ENCODE measurements around the gene PLEKHM1.
"Not testable (repeated sequence)": the region's sequence is repeated elsewhere in the genome, so short reads cannot be mapped to it uniquely, and the experiment has no call there.

Gene PLEKHM1

GRCh38 chr17:45490615-45491433, at the start of gene PLEKHM1:
TSS of gene PLEKHM1 (minus strand) at chr17:45490721. CDS start at chr17:45482484, 8,237 bp downstream.
- peak; percentile 71 to 75 for DNase-seq (ENCODE audit: low read depth in 2 of 2)

DNA sequence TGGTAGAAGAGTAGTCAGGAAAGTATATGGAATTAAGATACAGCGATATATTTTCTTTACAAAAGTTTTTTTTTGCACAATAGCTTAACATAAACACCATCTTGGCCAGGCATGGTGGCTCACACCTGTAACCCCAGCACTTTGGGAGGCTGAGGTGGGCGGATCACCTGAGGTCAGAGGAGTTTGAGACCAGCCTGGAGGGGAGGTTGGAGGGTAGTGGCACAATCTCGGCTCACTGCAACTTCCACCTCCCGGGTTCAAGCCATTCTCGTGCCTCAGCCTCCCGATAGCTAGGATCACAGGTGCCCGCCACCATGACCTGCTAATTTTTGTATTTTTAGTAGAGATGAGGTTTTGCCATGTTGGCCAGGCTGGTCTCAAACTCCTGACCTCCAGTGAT, 47.6 kb upstream of the PLEKHM1 start:
- not testable (repeated sequence) for DNase-seq (ENCODE audit: low read depth in 2 of 2)

DNA sequence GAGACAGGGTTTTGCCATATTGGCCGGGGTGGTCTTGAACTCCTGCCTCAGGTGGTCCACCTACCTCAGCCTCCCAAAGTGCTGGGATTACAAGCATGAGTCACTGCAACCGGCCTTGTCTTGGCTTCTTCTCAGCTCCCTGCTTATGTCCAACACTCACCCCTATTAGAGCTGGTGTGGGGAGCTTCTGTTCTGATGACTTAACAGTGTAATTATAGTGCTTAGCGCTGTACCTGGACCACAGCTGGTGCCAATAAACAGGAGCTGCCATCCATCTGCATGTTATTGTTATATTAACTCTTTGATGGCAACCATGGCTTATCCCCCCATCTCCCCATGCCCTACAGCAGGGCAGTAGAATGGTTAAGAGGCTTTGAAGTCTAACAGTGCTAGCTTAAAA, 15.6 kb upstream of the PLEKHM1 start:
- DNase-seq (ENCODE audit: low read depth in 2 of 2), result not testable (repeated sequence)

GRCh38 chr17:45505183-45505582, 14.7 kb upstream of the PLEKHM1 start:
- not testable (repeated sequence) for DNase-seq (ENCODE audit: low read depth in 2 of 2)

DNA sequence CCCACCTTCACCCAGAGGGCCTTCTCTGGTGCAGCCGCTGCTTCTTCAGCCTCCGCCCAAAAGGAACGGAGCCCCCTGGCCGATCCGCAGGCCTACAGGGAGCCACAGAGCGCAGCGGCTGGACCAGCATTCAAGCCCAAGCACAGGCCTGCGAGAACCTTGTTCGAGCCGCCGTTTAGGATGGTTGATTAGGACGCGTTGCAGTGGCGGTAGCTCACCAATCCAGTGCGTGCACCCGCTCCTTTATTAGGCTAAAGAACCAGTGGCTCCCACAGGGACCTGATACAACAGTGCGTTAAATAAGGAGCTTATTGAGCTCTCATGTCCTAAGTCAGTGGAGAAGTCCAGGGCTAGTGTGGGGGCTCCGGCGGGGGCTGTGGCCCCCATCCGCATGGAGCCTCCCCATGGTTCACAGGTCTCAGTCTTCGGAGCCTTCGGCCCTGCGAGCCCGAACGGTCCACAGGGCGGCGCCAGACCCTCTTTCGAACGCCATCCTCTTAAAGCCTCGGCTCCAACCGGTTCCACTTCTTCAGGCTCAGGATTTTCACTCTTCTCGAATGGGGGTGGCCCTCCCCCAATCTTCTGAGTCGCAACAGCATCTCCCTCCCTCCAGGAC, 10.7 kb upstream of the PLEKHM1 start:
- DNase-seq (ENCODE audit: low read depth in 2 of 2), result not testable (repeated sequence)

DNA sequence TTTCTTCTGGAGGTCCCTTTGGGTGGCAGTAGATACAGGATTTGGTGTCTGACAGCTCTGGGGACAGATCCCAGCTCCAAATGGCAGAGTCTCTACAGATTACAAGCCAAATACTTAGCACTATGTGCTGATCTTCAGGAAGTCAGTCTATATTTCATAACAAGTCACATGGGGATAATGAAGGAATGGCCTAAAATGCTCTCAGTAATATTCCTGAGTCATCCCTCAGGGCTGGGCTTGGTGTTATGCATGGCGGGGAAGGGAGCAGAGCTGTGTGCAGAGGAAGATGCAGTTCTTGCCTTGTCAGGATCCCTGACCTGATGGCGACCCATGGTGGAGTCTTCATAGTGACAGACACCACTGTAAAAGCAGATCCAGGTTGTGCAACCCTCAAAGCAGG, 10.0 kb upstream of the PLEKHM1 start:
- DNase-seq (ENCODE audit: low read depth in 2 of 2), result not testable (repeated sequence)

DNA sequence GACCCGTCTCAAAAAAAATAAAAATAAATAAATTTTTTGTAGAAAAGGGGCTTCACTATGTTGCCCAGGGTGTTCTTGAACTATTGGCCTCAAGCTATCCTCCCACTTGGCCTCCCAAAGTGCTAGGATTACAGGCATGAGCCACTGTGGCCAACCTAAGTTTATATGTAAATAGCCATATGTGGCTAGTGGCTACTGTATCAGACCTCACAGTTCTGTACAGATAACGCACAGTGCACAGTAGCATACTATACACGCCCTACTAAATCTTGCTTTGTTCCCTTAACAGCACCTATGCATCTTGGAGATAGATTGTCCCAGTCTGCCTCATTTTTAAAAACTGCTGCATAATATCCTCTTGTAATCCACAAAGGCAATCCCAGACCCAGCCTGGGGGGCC, 8.7 kb upstream of the PLEKHM1 start:
- DNase-seq (ENCODE audit: low read depth in 2 of 2), result not testable (repeated sequence)

GRCh38 chr17:45498377-45498776, 7.9 kb upstream of the PLEKHM1 start:
- not testable (repeated sequence) for DNase-seq (ENCODE audit: low read depth in 2 of 2)

DNA sequence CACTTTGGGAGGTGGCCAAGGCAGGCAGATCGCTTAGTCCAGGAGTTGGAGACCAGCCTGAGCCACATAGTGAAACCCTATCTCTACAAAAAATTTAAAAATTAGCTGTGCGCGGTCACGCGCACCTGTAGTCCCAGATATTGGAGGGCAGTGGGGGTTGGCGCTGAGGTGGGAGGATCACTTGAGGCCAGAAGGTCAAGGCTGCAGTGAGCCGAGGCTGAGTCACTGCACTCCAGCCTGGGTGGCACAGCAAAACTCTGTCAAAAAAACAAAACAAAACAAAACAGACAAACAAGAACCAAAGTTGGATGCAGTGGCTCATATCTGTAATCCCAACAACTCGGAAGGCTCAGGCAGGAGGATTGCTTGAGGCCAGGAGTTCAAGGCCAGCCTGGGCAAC, 6.9 kb upstream of the PLEKHM1 start:
- DNase-seq (ENCODE audit: low read depth in 2 of 2), result not testable (repeated sequence)

DNA sequence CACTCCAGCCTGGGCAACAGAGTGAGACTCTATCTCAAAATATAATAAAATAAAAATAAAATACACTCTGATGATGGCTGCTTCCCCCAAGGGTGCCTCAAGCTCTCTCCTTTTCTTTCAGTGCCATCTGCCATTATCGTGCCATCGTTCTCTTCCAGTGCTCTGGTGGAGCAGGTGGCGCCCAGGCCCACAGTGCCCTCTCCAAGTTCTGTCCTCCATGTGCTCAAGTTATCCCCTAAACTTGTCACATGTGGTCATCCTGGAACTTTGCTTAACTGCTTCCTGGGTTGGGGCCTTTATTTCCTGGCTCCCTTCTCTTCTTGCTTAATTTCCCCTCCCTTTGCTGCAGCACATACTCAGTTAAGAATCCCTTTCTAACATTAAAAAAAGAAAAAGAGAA, 6.0 kb upstream of the PLEKHM1 start:
- not testable (repeated sequence) for DNase-seq (ENCODE audit: low read depth in 2 of 2)

GRCh38 chr17:45494556-45494955, 4.0 kb upstream of the PLEKHM1 start:
- DNase-seq (ENCODE audit: low read depth in 2 of 2), result not testable (repeated sequence)

DNA sequence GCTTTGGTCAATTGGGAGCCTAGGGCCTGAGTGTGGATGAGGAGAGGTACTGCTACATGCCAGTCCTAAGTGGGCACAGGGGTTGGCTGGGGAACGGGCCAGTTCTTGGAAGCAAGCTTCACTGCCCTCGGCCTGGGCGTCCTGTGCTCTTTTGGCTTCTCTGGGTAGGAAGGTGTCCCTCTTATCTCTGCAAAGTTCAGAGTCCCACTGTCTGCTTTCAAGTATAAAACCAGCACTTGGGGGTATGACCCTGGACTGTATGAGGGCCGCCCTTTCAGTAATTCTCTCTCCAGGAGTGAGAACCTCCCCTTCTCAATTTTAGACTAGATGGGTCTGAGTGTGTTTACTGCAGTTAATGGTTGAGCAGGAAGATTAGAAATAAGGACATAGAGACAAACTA, 1.6 kb upstream of the PLEKHM1 start:
- not testable (repeated sequence) for DNase-seq (ENCODE audit: low read depth in 2 of 2)

DNA sequence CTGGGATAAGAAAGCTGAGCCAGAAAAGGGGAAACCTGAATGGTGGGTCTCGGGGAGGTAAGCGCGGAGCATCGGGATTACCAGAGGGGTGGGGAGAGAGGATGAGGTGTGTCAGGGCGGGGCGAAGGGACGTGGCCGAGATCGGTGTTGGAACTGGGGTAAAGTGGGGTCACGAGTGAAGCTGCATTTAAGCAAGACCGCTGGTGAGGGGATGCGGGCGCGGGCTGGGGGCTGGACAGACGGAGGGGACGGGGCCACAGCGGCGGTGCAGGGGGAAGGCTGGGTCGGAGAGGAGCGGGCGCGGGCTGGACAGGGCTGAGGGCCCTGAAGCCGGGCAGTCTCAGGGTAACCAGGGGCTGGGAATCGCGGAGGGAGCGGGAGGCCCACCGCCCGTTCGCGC, 323 bp downstream of the PLEKHM1 start:
- DNase-seq (ENCODE audit: low read depth in 2 of 2), result not testable (repeated sequence)

DNA sequence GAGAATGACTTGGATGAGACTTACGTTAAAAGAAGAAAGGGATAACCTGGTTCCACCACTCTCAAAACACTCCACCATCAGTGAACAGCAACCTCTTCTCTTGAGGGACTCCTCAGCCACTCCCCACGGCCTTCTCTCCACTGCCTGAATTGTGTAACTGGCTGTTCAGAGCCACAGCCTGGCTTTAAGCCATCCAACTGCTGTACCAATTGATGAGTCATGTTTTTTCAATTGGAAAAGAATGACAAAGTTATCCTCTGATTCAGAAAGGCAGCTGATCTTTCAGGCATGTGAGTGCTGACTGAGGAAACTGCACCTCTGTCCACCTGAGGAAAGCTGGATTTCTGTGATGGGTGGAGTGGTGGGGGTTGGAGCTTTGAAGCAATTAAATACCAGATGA, 2.8 kb downstream of the PLEKHM1 start:
- DNase-seq (ENCODE audit: low read depth in 2 of 2), result not testable (repeated sequence)

- not testable (repeated sequence) for DNase-seq (ENCODE audit: low read depth in 2 of 2)
Observed at GRCh38 chr17:45483591-45484216, 6.8 kb downstream of the PLEKHM1 start.

- not testable (repeated sequence) for DNase-seq (ENCODE audit: low read depth in 2 of 2)
Observed at GRCh38 chr17:45483177-45483576, 7.3 kb downstream of the PLEKHM1 start.

GRCh38 chr17:45482317-45482716, 8.2 kb downstream of the PLEKHM1 start:
- DNase-seq (ENCODE audit: low read depth in 2 of 2), result not testable (repeated sequence)

- not testable (repeated sequence) for DNase-seq (ENCODE audit: low read depth in 2 of 2)
Observed at GRCh38 chr17:45475436-45475835, 15.1 kb downstream of the PLEKHM1 start.

DNA sequence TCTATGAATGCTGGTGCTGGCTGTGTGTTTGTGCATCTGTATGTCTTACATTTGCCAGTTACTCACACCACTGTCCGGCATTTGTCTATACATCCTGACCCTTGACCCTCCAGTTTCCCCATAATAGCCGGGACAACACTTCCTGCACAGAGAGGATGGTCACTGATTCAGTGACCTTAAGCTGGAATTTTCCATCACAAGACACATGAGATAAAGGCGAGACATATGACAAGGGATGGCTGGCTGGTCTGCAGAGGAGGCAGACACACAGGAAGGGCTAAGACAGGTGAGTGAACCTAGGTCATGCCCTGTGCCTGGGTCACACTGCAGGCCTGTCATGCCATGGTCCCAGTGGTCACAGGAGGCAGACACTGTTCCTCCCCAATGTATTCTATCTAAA, 18.3 kb downstream of the PLEKHM1 start:
- DNase-seq (ENCODE audit: low read depth in 2 of 2), result not testable (repeated sequence)

- not testable (repeated sequence) for DNase-seq (ENCODE audit: low read depth in 2 of 2)
Observed at GRCh38 chr17:45469204-45469563, 21.3 kb downstream of the PLEKHM1 start.

DNA sequence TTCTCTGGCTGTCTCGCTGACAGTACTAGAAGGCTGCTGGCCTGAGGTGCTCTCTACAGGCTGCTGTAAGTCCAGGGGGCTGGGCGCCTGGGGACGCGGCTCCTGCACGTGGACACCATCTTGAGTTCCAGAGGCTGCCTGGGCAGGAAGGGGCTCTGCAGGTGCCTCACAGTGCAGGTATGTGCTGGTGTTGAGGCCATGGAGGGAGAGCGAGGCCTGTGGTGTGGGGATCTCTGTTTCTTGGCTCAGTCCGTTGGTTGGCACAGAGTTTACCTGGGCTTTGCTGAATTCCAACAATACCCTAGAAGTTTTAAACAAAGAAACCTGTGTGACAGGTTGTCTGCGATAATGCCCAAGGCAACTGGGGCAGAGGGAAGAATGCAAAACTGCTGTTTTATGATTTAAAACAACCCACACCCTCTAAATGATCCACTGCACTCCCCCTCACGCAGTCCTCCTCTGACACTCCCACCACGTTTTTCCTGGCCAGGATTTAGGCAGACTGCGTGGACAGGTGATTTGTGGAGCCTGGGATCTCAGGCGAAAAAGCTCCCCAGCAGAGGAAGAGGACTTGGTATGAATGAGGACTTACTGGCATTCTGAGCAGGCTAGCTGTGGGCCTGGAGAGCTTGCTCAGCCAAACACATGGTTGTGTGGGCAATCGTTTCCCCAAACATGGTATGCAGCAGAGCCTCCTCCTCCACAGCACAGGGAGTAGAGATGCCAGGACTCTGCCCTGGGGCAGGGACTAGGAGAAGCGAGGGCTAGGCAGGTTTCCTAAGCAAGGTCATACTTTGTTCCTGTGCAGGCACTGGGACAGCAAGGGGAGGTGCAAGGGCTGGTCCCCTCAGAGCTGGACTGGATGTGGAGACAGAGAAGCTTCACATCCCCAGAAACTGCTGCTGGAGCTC, 22.0 kb downstream of the PLEKHM1 start:
- not testable (repeated sequence) for DNase-seq (ENCODE audit: low read depth in 2 of 2)
